GM23248 (cell line): ENCODE results near the gene GSAP.

Source experiments
- EZH2 ChIP-seq: fragments of 200-600 bp; sonication (generic); IDR thresholded peaks from 2 replicates; pipeline ENCODE4 v1.6.1; 2018; ENCODE audit warnings: antibody characterized with exemption, mild to moderate bottlenecking; ENCODE audit not compliant: insufficient read depth, poor library complexity, severe bottlenecking
- EZH2phosphoT487 ChIP-seq: fragments of 200-600 bp; sonication (generic); IDR thresholded peaks from 2 replicates; pipeline ENCODE4 v1.6.1; 2018; ENCODE audit warnings: antibody characterized with exemption, moderate library complexity, mild to moderate bottlenecking, low read depth; ENCODE audit not compliant: insufficient read depth

GRCh38 chr7:77416621-77417371 is 647 bp upstream of the GSAP start:
- TF ChIP-seq EZH2 = no peak
- TF ChIP-seq EZH2phosphoT487 = no peak
